Ishikawa (cell line): ENCODE data around the gene MPST.

Experiments used
- CEBPB ChIP-seq: IDR thresholded peaks from 2 replicates; pipeline ENCODE4 v1.6.1; 2012
- CREB1 ChIP-seq: IDR thresholded peaks from 2 replicates; pipeline ENCODE4 v1.6.1; 2012; ENCODE audit warnings: low read depth
- EGR1 ChIP-seq: IDR thresholded peaks from 2 replicates; pipeline ENCODE4 v1.6.1; 2012
- EP300 ChIP-seq: IDR thresholded peaks from 2 replicates; pipeline ENCODE4 v1.6.1; 2012; ENCODE audit warnings: borderline replicate concordance
- FOXM1 ChIP-seq: IDR thresholded peaks from 2 replicates; pipeline ENCODE4 v1.6.1; 2012; ENCODE audit warnings: low read depth, borderline replicate concordance
- NFIC ChIP-seq: IDR thresholded peaks from 2 replicates; pipeline ENCODE4 v1.6.1; 2012
- RAD21 ChIP-seq: IDR thresholded peaks from 2 replicates; pipeline ENCODE4 v1.6.1; 2012; ENCODE audit warnings: low read depth
- TAF1 ChIP-seq: IDR thresholded peaks from 2 replicates; pipeline ENCODE4 v1.6.1; 2012; ENCODE audit warnings: low read depth, mild to moderate bottlenecking
- TCF12 ChIP-seq: IDR thresholded peaks from 2 replicates; pipeline ENCODE4 v1.6.1; 2012; ENCODE audit warnings: low read depth
- TEAD4 ChIP-seq: IDR thresholded peaks from 2 replicates; pipeline ENCODE4 v1.6.1; 2012
- YY1 ChIP-seq: IDR thresholded peaks from 2 replicates; pipeline ENCODE4 v1.6.1; 2012; ENCODE audit warnings: low read depth
- TF ChIP-seq, protein P1 (sequence below): IDR thresholded peaks from 2 replicates; pipeline ENCODE4 v1.6.1; 2012
- TF ChIP-seq, protein P2 (sequence below): IDR thresholded peaks from 2 replicates; pipeline ENCODE4 v1.6.1; 2012; ENCODE audit warnings: low read depth, mild to moderate bottlenecking
- TF ChIP-seq, protein P3 (sequence below): IDR thresholded peaks from 2 replicates; pipeline ENCODE4 v1.6.1; 2012

DNA sequence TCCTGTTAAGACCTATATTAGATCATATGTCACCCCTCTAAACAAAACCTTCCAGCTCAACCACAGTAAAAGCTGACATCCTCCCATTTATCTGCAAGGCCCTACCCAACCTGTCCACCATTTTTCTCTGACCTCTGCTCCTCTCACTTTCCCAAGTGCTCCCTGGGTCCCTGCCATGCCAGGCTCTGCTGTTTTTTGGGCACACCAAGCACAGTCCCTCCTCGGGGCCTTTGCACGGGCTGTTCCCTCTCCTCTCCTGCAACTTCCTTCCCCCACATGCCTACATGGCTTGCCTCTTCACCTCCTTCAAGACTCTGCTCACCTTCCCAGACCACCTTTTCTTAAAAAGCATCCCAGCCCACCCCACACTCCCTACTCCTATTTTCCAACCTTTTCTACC is 10.1 kb upstream of the MPST start:
- TF ChIP-seq CEBPB = no peak
- no peak for TF ChIP-seq EP300
- TF ChIP-seq, protein P1, sequence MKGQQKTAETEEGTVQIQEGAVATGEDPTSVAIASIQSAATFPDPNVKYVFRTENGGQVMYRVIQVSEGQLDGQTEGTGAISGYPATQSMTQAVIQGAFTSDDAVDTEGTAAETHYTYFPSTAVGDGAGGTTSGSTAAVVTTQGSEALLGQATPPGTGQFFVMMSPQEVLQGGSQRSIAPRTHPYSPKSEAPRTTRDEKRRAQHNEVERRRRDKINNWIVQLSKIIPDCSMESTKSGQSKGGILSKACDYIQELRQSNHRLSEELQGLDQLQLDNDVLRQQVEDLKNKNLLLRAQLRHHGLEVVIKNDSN = no peak
- no peak for TF ChIP-seq CREB1
- no peak for TF ChIP-seq RAD21
- TF ChIP-seq, protein P2, sequence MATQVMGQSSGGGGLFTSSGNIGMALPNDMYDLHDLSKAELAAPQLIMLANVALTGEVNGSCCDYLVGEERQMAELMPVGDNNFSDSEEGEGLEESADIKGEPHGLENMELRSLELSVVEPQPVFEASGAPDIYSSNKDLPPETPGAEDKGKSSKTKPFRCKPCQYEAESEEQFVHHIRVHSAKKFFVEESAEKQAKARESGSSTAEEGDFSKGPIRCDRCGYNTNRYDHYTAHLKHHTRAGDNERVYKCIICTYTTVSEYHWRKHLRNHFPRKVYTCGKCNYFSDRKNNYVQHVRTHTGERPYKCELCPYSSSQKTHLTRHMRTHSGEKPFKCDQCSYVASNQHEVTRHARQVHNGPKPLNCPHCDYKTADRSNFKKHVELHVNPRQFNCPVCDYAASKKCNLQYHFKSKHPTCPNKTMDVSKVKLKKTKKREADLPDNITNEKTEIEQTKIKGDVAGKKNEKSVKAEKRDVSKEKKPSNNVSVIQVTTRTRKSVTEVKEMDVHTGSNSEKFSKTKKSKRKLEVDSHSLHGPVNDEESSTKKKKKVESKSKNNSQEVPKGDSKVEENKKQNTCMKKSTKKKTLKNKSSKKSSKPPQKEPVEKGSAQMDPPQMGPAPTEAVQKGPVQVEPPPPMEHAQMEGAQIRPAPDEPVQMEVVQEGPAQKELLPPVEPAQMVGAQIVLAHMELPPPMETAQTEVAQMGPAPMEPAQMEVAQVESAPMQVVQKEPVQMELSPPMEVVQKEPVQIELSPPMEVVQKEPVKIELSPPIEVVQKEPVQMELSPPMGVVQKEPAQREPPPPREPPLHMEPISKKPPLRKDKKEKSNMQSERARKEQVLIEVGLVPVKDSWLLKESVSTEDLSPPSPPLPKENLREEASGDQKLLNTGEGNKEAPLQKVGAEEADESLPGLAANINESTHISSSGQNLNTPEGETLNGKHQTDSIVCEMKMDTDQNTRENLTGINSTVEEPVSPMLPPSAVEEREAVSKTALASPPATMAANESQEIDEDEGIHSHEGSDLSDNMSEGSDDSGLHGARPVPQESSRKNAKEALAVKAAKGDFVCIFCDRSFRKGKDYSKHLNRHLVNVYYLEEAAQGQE = no peak
- no peak for TF ChIP-seq TAF1
- no peak for TF ChIP-seq YY1
- TF ChIP-seq EGR1 = no peak
- TF ChIP-seq, protein P3, sequence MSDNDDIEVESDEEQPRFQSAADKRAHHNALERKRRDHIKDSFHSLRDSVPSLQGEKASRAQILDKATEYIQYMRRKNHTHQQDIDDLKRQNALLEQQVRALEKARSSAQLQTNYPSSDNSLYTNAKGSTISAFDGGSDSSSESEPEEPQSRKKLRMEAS = no peak
- no peak for TF ChIP-seq TEAD4
- TF ChIP-seq NFIC = no peak
- TF ChIP-seq TCF12 = no peak
- TF ChIP-seq FOXM1 = no peak
